HepG2 (cell line): Measurements from ENCODE around the gene LRRTM3. TPM values are rescaled to one million over a fixed set of nuclear protein-coding genes. Genes with fewer than 3 reads are reported as not detected.

Experiments
- POLR2A ChIP-seq, 2 experiments: IDR thresholded peaks; 2 replicates each; pipeline ENCODE4 v1.6.1; 2011; ENCODE audit warnings: low read depth in 2 of 2, low read length in 2 of 2, mild to moderate bottlenecking in 1 of 2, moderate library complexity in 1 of 2; ENCODE audit not compliant: insufficient read depth in 1 of 2
- RCOR2 ChIP-seq: IDR thresholded peaks from 2 replicates; pipeline ENCODE4 v1.6.1; 2016; ENCODE audit warnings: missing biosample characterization, missing genetic modification reagents
- YY1 ChIP-seq: IDR thresholded peaks from 2 replicates; pipeline ENCODE4 v1.6.1; 2011; ENCODE audit warnings: low read length, low read depth, moderate library complexity, mild to moderate bottlenecking; ENCODE audit not compliant: insufficient read depth, insufficient replicate concordance
- ZFP90 ChIP-seq: sonication (generic); formaldehyde crosslinking; IDR thresholded peaks from 2 replicates; pipeline ENCODE4 v1.8.0; 2022; ENCODE audit warnings: missing genetic modification reagents, mild to moderate bottlenecking, inconsistent platforms, borderline replicate concordance
- ZNF207 ChIP-seq: fragments of 450-650 bp; IDR thresholded peaks from 2 replicates; pipeline ENCODE4 v1.6.1; 2016; ENCODE audit warnings: antibody characterized with exemption, borderline replicate concordance
- ZNF510 ChIP-seq: sonication (generic); formaldehyde crosslinking; IDR thresholded peaks from 2 replicates; pipeline ENCODE4 v1.4.0; 2020; ENCODE audit warnings: low read depth, mild to moderate bottlenecking, missing genetic modification reagents
- polyA plus RNA-seq, 8 experiments: library from polyadenylated mRNA; depleted of rRNA in 3 of 8; stranded (reverse) in 7 of 8; unstranded in 1 of 8; fragments of >200 nt; fragmentation: Illumina TruSeq in 4 of 8; extraction: Trizol in 4 of 8; gene quantifications; 2 replicates each; pipeline versions ENCODE4 v1.2.1 to v1.2.3, GENCODE V29; 2011 to 2016; ENCODE audit warnings: low read depth in 4 of 8, missing spikeins in 1 of 8, mixed read lengths in 1 of 8; ENCODE audit not compliant: insufficient read depth in 1 of 8
- total RNA-seq, 5 experiments: library from RNA; depleted of rRNA; stranded (reverse); fragments of >200 nt; fragmentation: Illumina TruSeq; extraction: Trizol; gene quantifications; 2 replicates each; pipeline ENCODE4 v1.2.3, GENCODE V29; 2016; ENCODE audit warnings: low read depth in 1 of 5
- TF ChIP-seq, protein P1 (sequence below): IDR thresholded peaks from 2 replicates; pipeline ENCODE4 v1.6.1; 2016; ENCODE audit warnings: low read depth
- TF ChIP-seq, protein P2 (sequence below): IDR thresholded peaks from 2 replicates; pipeline ENCODE4 v1.6.1; 2012; ENCODE audit warnings: low read depth, low read length, improper control_type of control experiment
- TF ChIP-seq, protein P3 (sequence below): sonication (generic); formaldehyde crosslinking; IDR thresholded peaks from 2 replicates; pipeline ENCODE4 v1.5.1; 2020; ENCODE audit warnings: missing genetic modification reagents, mild to moderate bottlenecking, borderline replicate concordance
- TF ChIP-seq, protein P4 (sequence below): sonication (generic); formaldehyde crosslinking; IDR thresholded peaks from 2 replicates; pipeline ENCODE4 v1.4.0; 2020; ENCODE audit warnings: missing genetic modification reagents

The LRRTM3 gene
- total and polyA plus RNA-seq, 2 of the 13 experiments (the other 11 are each of a cell fraction or from before 2014, with no cell fraction given) = not detected

DNA sequence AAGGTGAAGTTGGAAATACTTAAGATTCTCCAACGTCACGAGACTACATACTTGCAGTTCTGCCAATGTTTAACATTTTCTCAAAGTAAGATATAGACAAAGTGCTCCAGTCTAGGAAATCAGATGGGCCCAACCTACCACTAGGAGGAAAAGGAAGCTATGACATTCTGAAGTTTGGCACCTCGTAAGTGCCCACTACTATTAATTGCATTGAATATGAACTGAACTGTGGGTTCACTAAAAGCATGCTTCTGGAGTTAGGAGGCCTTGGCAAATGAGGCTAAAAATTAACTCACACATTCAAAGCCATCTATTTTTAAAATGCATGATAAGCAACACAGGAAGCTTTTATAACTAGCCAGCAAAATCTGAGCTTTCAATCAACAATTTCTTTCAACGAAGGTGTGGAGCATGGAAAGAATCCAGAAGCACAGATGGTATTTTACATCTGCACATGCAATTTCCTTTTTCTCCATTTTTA, 149.7 kb downstream of the LRRTM3 start (continued):
- TF ChIP-seq, protein P1, sequence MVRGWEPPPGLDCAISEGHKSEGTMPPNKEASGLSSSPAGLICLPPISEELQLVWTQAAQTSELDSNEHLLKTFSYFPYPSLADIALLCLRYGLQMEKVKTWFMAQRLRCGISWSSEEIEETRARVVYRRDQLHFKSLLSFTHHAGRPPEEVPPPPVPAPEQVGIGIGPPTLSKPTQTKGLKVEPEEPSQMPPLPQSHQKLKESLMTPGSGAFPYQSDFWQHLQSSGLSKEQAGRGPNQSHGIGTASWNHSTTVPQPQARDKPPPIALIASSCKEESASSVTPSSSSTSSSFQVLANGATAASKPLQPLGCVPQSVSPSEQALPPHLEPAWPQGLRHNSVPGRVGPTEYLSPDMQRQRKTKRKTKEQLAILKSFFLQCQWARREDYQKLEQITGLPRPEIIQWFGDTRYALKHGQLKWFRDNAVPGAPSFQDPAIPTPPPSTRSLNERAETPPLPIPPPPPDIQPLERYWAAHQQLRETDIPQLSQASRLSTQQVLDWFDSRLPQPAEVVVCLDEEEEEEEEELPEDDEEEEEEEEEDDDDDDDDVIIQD (CRISPR knock-in tag) = no peak
- TF ChIP-seq, protein P2, sequence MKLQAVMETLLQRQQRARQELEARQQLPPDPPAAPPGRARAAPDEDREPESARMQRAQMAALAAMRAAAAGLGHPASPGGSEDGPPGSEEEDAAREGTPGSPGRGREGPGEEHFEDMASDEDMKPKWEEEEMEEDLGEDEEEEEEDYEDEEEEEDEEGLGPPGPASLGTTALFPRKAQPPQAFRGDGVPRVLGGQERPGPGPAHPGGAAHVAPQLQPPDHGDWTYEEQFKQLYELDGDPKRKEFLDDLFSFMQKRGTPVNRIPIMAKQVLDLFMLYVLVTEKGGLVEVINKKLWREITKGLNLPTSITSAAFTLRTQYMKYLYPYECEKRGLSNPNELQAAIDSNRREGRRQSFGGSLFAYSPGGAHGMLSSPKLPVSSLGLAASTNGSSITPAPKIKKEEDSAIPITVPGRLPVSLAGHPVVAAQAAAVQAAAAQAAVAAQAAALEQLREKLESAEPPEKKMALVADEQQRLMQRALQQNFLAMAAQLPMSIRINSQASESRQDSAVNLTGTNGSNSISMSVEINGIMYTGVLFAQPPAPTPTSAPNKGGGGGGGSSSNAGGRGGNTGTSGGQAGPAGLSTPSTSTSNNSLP = no peak
- TF ChIP-seq, protein P3, sequence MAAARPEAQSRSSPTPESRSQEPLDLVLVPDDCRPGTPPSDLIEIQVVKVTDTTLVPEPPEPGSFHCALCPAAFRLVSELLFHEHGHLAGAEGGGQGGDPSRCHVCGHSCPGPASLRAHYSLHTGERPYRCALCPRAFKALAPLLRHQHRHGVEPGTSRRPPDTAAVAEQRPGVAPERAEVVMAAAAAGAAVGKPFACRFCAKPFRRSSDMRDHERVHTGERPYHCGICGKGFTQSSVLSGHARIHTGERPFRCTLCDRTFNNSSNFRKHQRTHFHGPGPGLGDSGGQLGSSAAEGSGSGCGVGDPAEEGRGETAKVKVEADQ (CRISPR knock-in tag) = no peak
- TF ChIP-seq POLR2A (IDR thresholded peaks at IDR 0.05; ENCODE audit: insufficient read depth in 1 of 2, low read depth in 2 of 2, low read length in 2 of 2) = no peak
- no peak for TF ChIP-seq YY1
- no peak for TF ChIP-seq ZFP90
- TF ChIP-seq, protein P4, sequence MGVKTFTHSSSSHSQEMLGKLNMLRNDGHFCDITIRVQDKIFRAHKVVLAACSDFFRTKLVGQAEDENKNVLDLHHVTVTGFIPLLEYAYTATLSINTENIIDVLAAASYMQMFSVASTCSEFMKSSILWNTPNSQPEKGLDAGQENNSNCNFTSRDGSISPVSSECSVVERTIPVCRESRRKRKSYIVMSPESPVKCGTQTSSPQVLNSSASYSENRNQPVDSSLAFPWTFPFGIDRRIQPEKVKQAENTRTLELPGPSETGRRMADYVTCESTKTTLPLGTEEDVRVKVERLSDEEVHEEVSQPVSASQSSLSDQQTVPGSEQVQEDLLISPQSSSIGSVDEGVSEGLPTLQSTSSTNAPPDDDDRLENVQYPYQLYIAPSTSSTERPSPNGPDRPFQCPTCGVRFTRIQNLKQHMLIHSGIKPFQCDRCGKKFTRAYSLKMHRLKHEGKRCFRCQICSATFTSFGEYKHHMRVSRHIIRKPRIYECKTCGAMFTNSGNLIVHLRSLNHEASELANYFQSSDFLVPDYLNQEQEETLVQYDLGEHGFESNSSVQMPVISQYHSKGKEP (CRISPR knock-in tag) = no peak
- TF ChIP-seq RCOR2 (CRISPR knock-in tag) = no peak
- TF ChIP-seq ZNF510 = no peak
- no peak for TF ChIP-seq ZNF207
